Stomach (tissue), 9 donors: ENCODE results near the gene ZMYND10. TPM values are rescaled to one million over a fixed set of nuclear protein-coding genes. Genes with fewer than 3 reads are reported as not detected.

Experiments used
- DNase-seq, 2 donors: peaks; one replicate each; pipeline versions ENCODE4 v3.0.0 to v3.0.0-alpha.2; 2013 to 2019
- H3K27ac ChIP-seq, 5 donors: fragments of 200-600 bp in 4 of 5; sonication (generic) in 4 of 5; one replicate each; pipeline ENCODE4 v1.5.1; 2013 to 2019; ENCODE audit warnings: mild to moderate bottlenecking in 1 of 5, moderate library complexity in 1 of 5
- H3K27me3 ChIP-seq, 3 donors: fragments of 200-600 bp; sonication (generic); one replicate each; pipeline ENCODE4 v1.5.1; 2017 to 2019; ENCODE audit warnings: mixed run types in 1 of 3
- H3K36me3 ChIP-seq, 4 donors: fragments of 200-600 bp; sonication (generic); 1 replicate in 3 of 4; 2 replicates in 1 of 4; pipeline ENCODE4 v1.5.1; 2016 to 2019
- H3K4me1 ChIP-seq, 4 donors: fragments of 200-600 bp; sonication (generic); one replicate each; pipeline ENCODE4 v1.5.1; 2016 to 2019
- H3K4me3 ChIP-seq, 4 donors: fragments of 200-600 bp; sonication (generic) in 3 of 4; one replicate each; pipeline ENCODE4 v1.5.1; 2016 to 2019; ENCODE audit warnings: mild to moderate bottlenecking in 1 of 4
- H3K9me3 ChIP-seq, 4 donors: fragments of 200-600 bp; sonication (generic); one replicate each; pipeline ENCODE4 v1.5.1; 2016 to 2019
- CTCF ChIP-seq, 7 experiments: fragments of 450-650 bp in 4 of 7; fragments of 200-600 bp in 3 of 7; sonication (generic) in 3 of 7; IDR thresholded peaks; one replicate each; pipeline ENCODE4 v1.5.1; 2016 to 2019; ENCODE audit warnings: antibody characterized with exemption in 7 of 7, control low read depth in 2 of 7, mild to moderate bottlenecking in 1 of 7
- EP300 ChIP-seq: sonication (generic); formaldehyde crosslinking; IDR thresholded peaks from one replicate; pipeline ENCODE4 v1.6.1; 2017; ENCODE audit warnings: antibody characterized with exemption
- POLR2A ChIP-seq, 4 donors: fragments of 450-650 bp; IDR thresholded peaks; one replicate each; pipeline ENCODE4 v1.6.1; 2016; ENCODE audit warnings: antibody characterized with exemption in 4 of 4, control low read depth in 2 of 4, mild to moderate bottlenecking in 1 of 4, moderate library complexity in 1 of 4
- POLR2AphosphoS5 ChIP-seq, 3 donors: sonication (generic); formaldehyde crosslinking; IDR thresholded peaks; one replicate each; pipeline ENCODE4 v1.6.1; 2016; ENCODE audit warnings: antibody characterized with exemption in 3 of 3
- whole genome bisulfite sequencing, 5 donors: extraction: QIAGEN DNeasy Blood & Tissue Kit in 3 of 5; methylation state at CpG; one replicate each; pipeline versions ENCODE4 v1.1.5 to v1.1.7; 2013 to 2018; 5-methylcytosine and 5-hydroxymethylcytosine counted together
- intact Hi-C: fragments of 100-400 bp; cut with DNase I; formaldehyde crosslinking; loops from one replicate; pipeline ENCODE4 v1.15.1; 2023; ENCODE audit warnings: low total_unique reads
- polyA plus RNA-seq, 3 donors: library from polyadenylated mRNA; stranded (reverse); fragments of 200-250 nt; gene quantifications; one replicate each; pipeline ENCODE4 v1.2.3, GENCODE V29; 2013
- total RNA-seq, 5 donors: library from RNA; depleted of rRNA; stranded (reverse); fragments of >200 nt; gene quantifications; one replicate each; pipeline versions ENCODE4 v1.1.0 to v1.2.3, GENCODE V29; 2014 to 2016
- donor health status: healthy with polysubstance abuse.
- donor health status: Bipolar disorder and iron deficiency.
- donor health status: healthy.

ZMYND10 gene
- total and polyA plus RNA-seq, 8 donors: 0.87 to 61.4 (median 0.92) TPM; not detected in 1

DNA sequence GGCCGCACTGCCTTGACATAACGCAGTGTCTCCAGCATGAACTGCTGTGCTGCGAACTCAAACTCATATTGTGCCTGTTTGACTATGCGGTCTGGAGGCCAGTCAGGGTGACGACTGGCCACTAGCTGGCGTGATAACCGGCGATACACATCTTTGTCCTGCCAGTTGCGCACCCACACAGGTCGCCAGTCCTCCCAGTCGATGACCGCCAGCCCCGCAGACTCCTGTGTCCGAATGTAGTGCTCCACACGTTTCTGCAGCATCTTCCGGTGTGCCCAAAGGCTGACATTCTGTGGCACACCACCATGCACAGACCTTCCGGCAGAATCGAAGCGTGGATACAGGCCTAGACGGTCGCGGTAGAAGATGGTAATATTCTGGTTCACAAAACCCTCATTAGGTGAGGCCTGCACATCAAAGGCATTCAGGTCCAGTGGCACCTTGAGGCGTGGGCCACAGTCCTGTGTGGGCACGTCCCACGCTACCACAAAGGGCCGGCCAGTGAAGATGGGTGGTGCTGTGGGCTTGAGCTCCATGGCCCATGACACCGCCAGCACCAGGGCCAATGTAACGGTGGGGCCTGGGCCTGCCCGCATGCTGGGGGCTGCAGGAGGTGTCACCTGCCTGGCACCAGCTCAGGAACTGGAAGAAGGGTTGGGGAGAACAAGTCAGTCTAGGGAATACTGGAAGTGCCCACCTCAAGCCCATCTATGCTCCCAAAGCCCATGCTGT, 25.5 kb downstream of the ZMYND10 start:
- peak overlapping the region; percentile 82 to 92 (median 86) for H3K4me3 ChIP-seq
- WGBS, 5 donors: 66 to 74% (median 71%) methylated on average over 18 to 29 of the region's 29 CpGs
- no peaks in the 10 kb centered on the region for H3K9me3 ChIP-seq
- peak overlapping the region; percentile 91 to 96 (median 95) for H3K27ac ChIP-seq
- no peaks in the 10 kb centered on the region for H3K27me3 ChIP-seq
- peaks cover 66 to 92% (median 86%) of the 10 kb centered on the region in 4 donors for H3K4me1 ChIP-seq
- intact Hi-C loops: no loop called here
- H3K36me3 ChIP-seq: peaks cover 12 to 44% (median 39%) of the 10 kb centered on the region in 4 donors
- TF ChIP-seq POLR2AphosphoS5 (IDR thresholded peaks at IDR 0.05): no peak
- no peak for TF ChIP-seq POLR2A (IDR thresholded peaks at IDR 0.05)
- DNase-seq: no peak

- no peaks in the 10 kb centered on the region for H3K27me3 ChIP-seq
- TF ChIP-seq POLR2AphosphoS5 (IDR thresholded peaks at IDR 0.05) (no peak), CTCF (IDR thresholded peaks at IDR 0.05) (no peak), POLR2A (IDR thresholded peaks at IDR 0.05) (no peak), EP300 (no peak)
- WGBS, 5 donors: 89 to 92% (median 90%) methylated on average over 15 to 16 of the region's 16 CpGs
- no peaks in the 10 kb centered on the region for H3K9me3 ChIP-seq
- DNase-seq: no peak
- intact Hi-C loops: no loop called here
- peak overlapping the region; percentile 25 to 95 (median 82) for H3K27ac ChIP-seq
- peak overlapping the region; percentile 13 to 88 (median 82) for H3K4me3 ChIP-seq
- peaks cover 66 to 92% (median 86%) of the 10 kb centered on the region in 4 donors for H3K4me1 ChIP-seq
- H3K36me3 ChIP-seq: peaks cover 12 to 44% (median 40%) of the 10 kb centered on the region in 4 donors
Measured at GRCh38 chr3:50319181-50319893, 26.2 kb downstream of the ZMYND10 start.

DNA sequence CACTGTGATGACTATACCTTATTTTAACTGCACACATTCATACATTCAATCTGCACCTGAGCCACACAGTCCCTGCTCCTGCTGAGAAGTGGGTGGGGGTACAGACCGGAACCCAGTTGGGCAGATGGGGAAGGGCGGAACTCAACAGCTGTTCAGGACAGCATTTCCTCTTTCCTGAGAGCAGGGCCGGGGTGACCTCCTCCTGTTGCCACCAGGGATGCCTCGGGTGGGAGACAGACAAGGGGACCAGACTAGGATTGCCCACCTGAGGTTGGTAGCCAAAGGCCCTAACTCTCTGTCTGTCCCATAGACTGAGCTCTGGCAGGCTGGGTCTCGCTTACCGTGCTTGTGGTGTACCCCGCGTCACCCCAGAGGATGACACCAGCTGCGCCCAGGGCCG, 26.9 kb downstream of the ZMYND10 start:
- no peak for TF ChIP-seq POLR2AphosphoS5 (IDR thresholded peaks at IDR 0.05)
- TF ChIP-seq POLR2A (IDR thresholded peaks at IDR 0.05): no peak
- no peak for TF ChIP-seq EP300
- TF ChIP-seq CTCF (IDR thresholded peaks at IDR 0.05): no peak
- no peak for DNase-seq
- Histone ChIP-seq H3K4me1 (peaks cover 67 to 92% (median 85%) of the 10 kb centered on the region in 4 donors), H3K4me3 (peak overlapping the region in 3 of 4 donors; percentile 13 to 88 (median 82)), H3K9me3 (no peaks in the 10 kb centered on the region), H3K27me3 (no peaks in the 10 kb centered on the region), H3K27ac (peak overlapping the region; percentile 71 to 95 (median 82)), H3K36me3 (peaks cover 12 to 44% (median 40%) of the 10 kb centered on the region in 4 donors)
- 72 to 85% (median 75%) methylated on average over 8 to 10 of the region's 10 CpGs for WGBS, 5 donors
- intact Hi-C loops: no loop called here

GRCh38 chr3:50318163-50318562, 27.4 kb downstream of the ZMYND10 start:
- peaks cover 67 to 88% (median 81%) of the 10 kb centered on the region in 4 donors for H3K4me1 ChIP-seq
- no peaks in the 10 kb centered on the region for H3K27me3 ChIP-seq
- intact Hi-C loops: no loop called here
- H3K9me3 ChIP-seq: no peaks in the 10 kb centered on the region
- peak overlapping the region; percentile 71 to 95 (median 82) for H3K27ac ChIP-seq
- H3K36me3 ChIP-seq: peaks cover 12 to 44% (median 40%) of the 10 kb centered on the region in 4 donors
- DNase-seq: no peak
- TF ChIP-seq EP300 (no peak), POLR2A (IDR thresholded peaks at IDR 0.05) (no peak), CTCF (IDR thresholded peaks at IDR 0.05) (no peak), POLR2AphosphoS5 (IDR thresholded peaks at IDR 0.05) (no peak)
- peak overlapping the region in 3 of 4 donors; percentile 13 to 88 (median 82) for H3K4me3 ChIP-seq
- 73 to 83% (median 76%) methylated on average over 7 to 11 of the region's 11 CpGs for WGBS, 5 donors
